Measurements from ENCODE around the gene P3H3. TPM values are rescaled to one million over a fixed set of nuclear protein-coding genes. Genes with fewer than 3 reads are reported as not detected.

The P3H3 gene
- total and polyA plus RNA-seq, 9 of the 15 experiments (the other 6 are each of a cell fraction or from before 2014, with no cell fraction given): 0.03 to 15.0 (median 4.8) TPM

GRCh38 chr12:6833189-6833890 lies 5.1 kb downstream of the P3H3 start:
- no peaks in the 10 kb centered on the region for H3K9me1 ChIP-seq (ENCODE audit: control insufficient read depth, insufficient read depth, low read length)
- peaks cover 20% of the 10 kb centered on the region for H3K79me2 ChIP-seq (ENCODE audit: control insufficient read depth, insufficient read depth, low read length)
- BruUV-seq (replicated peaks): no TSS peak
- DNase-seq (ENCODE audit: extremely low read depth in 1 of 4, low spot score in 3 of 4) (no peak), FAIRE-seq (no peak), ATAC-seq (no peak)
- H3K27me3 ChIP-seq (ENCODE audit: control insufficient read depth in 2 of 2, insufficient read depth in 2 of 2, low read length in 2 of 2): no peaks in the 10 kb centered on the region
- intact Hi-C loops (cut with micrococcal nuclease): no loop called here
- WGBS (ENCODE audit: insufficient coverage, low coverage, missing lambda C conversion rate): 83% methylated on average over 5 of the region's 6 CpGs
- no peaks in the 10 kb centered on the region for H3K9me3 ChIP-seq (replicated peaks; ENCODE audit: control insufficient read depth, insufficient read depth, low read depth, low read length)
- TF ChIP-seq SMARCA5 (IDR thresholded peaks at IDR 0.05): no peak
- TF ChIP-seq MYBL2 (IDR thresholded peaks at IDR 0.05; ENCODE audit: low read depth): no peak
- no peak for TF ChIP-seq MYBL2 (CRISPR knock-in tag; IDR thresholded peaks at IDR 0.05; ENCODE audit: borderline replicate concordance)
- no peak for TF ChIP-seq MCM7 (IDR thresholded peaks at IDR 0.05)
- TF ChIP-seq HDAC3 (IDR thresholded peaks at IDR 0.05; ENCODE audit: borderline replicate concordance, partially characterized antibody): no peak
- TF ChIP-seq BMI1 (IDR thresholded peaks at IDR 0.05; ENCODE audit: low read length): no peak
- TF ChIP-seq OTX1 (CRISPR knock-in tag; IDR thresholded peaks at IDR 0.05): no peak
- no peak for TF ChIP-seq RBM17 (IDR thresholded peaks at IDR 0.05; ENCODE audit: borderline replicate concordance, low read depth, low read length)
- no peak for TF ChIP-seq HSF4 (CRISPR knock-in tag; IDR thresholded peaks at IDR 0.05; ENCODE audit: borderline replicate concordance)
- TF ChIP-seq ZNF124 (CRISPR knock-in tag; IDR thresholded peaks at IDR 0.05): no peak
- no peak for TF ChIP-seq CREB5 (CRISPR knock-in tag; IDR thresholded peaks at IDR 0.05)
- TF ChIP-seq HOXB6 (CRISPR knock-in tag; IDR thresholded peaks at IDR 0.05; ENCODE audit: borderline replicate concordance): no peak
- peaks cover 59% of the 10 kb centered on the region; the same call in 2 of the 3 replicates for H3K36me3 ChIP-seq (ENCODE audit: control insufficient read depth, insufficient read depth, low read length)
- in situ Hi-C loops (cut with MboI): no loop called here
- H2AFZ ChIP-seq (ENCODE audit: low read depth, low read length): no peak overlapping the region
- H3K9ac ChIP-seq (ENCODE audit: insufficient read depth in 1 of 2, low read depth in 2 of 2, low read length in 2 of 2): no peak overlapping the region
- H3K4me3 ChIP-seq: no peak overlapping the region
- H3K4me2 ChIP-seq (ENCODE audit: insufficient read depth, low read length): no peak overlapping the region
- H3K4me1 ChIP-seq (replicated peaks in 1 of 2; ENCODE audit: control insufficient read depth in 2 of 2, insufficient read depth in 2 of 2, low read length in 2 of 2): peaks cover 5 to 32% of the 10 kb centered on the region in 2 experiments; a peak in 4 of 5 replicates
- CTCF ChIA-PET (ENCODE audit: low intra/inter-chr PET ratio): no interaction called here
- no peaks in the 10 kb centered on the region for H4K20me1 ChIP-seq (replicated peaks; ENCODE audit: control insufficient read depth, insufficient read depth, low read length)
- H3K27ac ChIP-seq (ENCODE audit: extremely low read depth, low read depth, low read length): no peak overlapping the region; the same call in 2 of the 3 replicates
- POLR2A ChIA-PET: interaction anchor here (0.5 to 3.9 kb wide), 6 partner anchors 9 to 60 kb away, joined by 3 to 24 read pairs (median 5); partner anchors contain the start of genes CDCA3 and SPSB2

Data from K562 (cell line).